GM12878 (cell line): ENCODE data around the gene PADI2.
"Not testable (repeated sequence)": the region's sequence is repeated elsewhere in the genome, so short reads cannot be mapped to it uniquely, and the experiment has no call there.

Source experiments
- CTCF ChIP-seq, 3 experiments: IDR thresholded peaks in 2 of 3; conservative IDR thresholded peaks in 1 of 3; 2 replicates each; pipeline ENCODE4 v1.5.1; 2011; ENCODE audit warnings: low read depth in 3 of 3, low read length in 3 of 3, mild to moderate bottlenecking in 3 of 3, control low read depth in 2 of 3, moderate library complexity in 2 of 3, inconsistent platforms in 1 of 3, mixed read lengths in 1 of 3; ENCODE audit not compliant: control insufficient read depth in 2 of 3, insufficient read depth in 1 of 3; ENCODE audit errors: extremely low read depth in 1 of 3
- HDGF ChIP-seq: fragments of 450-650 bp; IDR thresholded peaks from 2 replicates; pipeline ENCODE4 v1.6.1; 2016; ENCODE audit warnings: antibody characterized with exemption
- POLR2A ChIP-seq: IDR thresholded peaks from 2 replicates; pipeline ENCODE4 v1.6.1; 2011; ENCODE audit warnings: low read depth, mild to moderate bottlenecking, low read length

- not testable (repeated sequence) for TF ChIP-seq POLR2A; CTCF (IDR thresholded peaks at IDR 0.05 in 2 of 3, conservative IDR thresholded peaks at IDR 0.05 in 1 of 3; ENCODE audit: control insufficient read depth in 2 of 3, extremely low read depth in 1 of 3, insufficient read depth in 1 of 3, low read depth in 3 of 3, low read length in 3 of 3); HDGF
Measured at GRCh38 chr1:17062751-17063150, 56.5 kb downstream of the PADI2 start.
